GM12801 (cell line): Measurements from ENCODE around the gene SOX5.

Experiments
- CTCF ChIP-seq: IDR thresholded peaks from one replicate; pipeline ENCODE4 v1.5.1; 2011; ENCODE audit warnings: control low read depth; ENCODE audit not compliant: insufficient read length; ENCODE audit errors: extremely low read depth

SOX5 gene

GRCh38 chr12:23815810-23816209, 133.7 kb downstream of the SOX5 start:
- no peak for TF ChIP-seq CTCF

GRCh38 chr12:23813206-23813605, 136.3 kb downstream of the SOX5 start:
- no peak for TF ChIP-seq CTCF

GRCh38 chr12:23810329-23810902, 139.1 kb downstream of the SOX5 start:
- TF ChIP-seq CTCF = no peak

GRCh38 chr12:23803540-23803939, 145.9 kb downstream of the SOX5 start:
- TF ChIP-seq CTCF = no peak

GRCh38 chr12:23795494-23795893, 154.0 kb downstream of the SOX5 start:
- no peak for TF ChIP-seq CTCF

- no peak for TF ChIP-seq CTCF
Measured at GRCh38 chr12:23781118-23781517, 168.4 kb downstream of the SOX5 start.

GRCh38 chr12:23775208-23775607, 174.3 kb downstream of the SOX5 start:
- no peak for TF ChIP-seq CTCF

- TF ChIP-seq CTCF = no peak
Measured at GRCh38 chr12:23771240-23771949, 178.1 kb downstream of the SOX5 start.
